Activated naive CD4-positive, alpha-beta T cell treated with Interleukin-2 at 50 U/mL for 16 hours (primary cell): ENCODE results near the gene PRKD2.
A peak's percentile ranks its signal among the peaks of the same experiment; 100 is the strongest.
"Not testable (repeated sequence)": the region's sequence is repeated elsewhere in the genome, so short reads cannot be mapped to it uniquely, and the experiment has no call there.

Experiments
- DNase-seq: peaks from one replicate; pipeline ENCODE4 v3.0.0-alpha.2; 2020

The PRKD2 gene

GRCh38 chr19:46717034-46717715 is at the start of gene PRKD2:
PRKD2 (minus strand) TSS chr19:46717114; CDS start chr19:46716370, 744 bp downstream.
- DNase-seq, result peak; percentile 92

GRCh38 chr19:46764817-46765291 is 47.9 kb upstream of the PRKD2 start:
- no peak for DNase-seq

GRCh38 chr19:46762245-46762890 is 45.5 kb upstream of the PRKD2 start:
- DNase-seq, result no peak

GRCh38 chr19:46761418-46761831 is 44.5 kb upstream of the PRKD2 start:
- DNase-seq, result no peak

GRCh38 chr19:46760897-46761296 is 44.0 kb upstream of the PRKD2 start:
- not testable (repeated sequence) for DNase-seq

- DNase-seq, result no peak
Observed at GRCh38 chr19:46760363-46760762, 43.4 kb upstream of the PRKD2 start.

DNA sequence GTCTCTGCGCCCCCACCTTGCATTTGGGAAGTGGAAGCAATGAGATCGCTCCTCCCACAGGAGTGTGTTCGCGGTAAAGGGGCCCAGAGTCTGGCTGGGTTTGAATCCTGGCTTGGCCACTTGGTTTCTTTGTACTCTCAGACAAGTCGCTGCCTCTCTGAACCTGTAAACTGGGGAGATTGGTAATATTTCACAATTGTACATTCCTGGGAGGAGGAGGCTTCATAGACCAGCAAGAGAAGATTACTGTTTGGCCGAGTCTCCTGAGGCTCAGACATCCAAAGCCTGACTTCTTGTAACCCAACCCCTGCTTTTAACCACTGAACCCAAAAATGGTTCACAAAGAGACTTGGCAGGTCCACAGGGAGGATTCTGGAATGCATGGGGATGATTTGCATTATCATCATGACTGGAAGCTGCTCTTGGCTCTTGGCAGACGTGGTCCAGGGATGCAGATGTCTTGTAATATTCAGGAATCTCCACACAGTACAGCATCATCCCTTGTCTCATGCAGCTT is 43.0 kb upstream of the PRKD2 start:
- DNase-seq, result no peak

DNA sequence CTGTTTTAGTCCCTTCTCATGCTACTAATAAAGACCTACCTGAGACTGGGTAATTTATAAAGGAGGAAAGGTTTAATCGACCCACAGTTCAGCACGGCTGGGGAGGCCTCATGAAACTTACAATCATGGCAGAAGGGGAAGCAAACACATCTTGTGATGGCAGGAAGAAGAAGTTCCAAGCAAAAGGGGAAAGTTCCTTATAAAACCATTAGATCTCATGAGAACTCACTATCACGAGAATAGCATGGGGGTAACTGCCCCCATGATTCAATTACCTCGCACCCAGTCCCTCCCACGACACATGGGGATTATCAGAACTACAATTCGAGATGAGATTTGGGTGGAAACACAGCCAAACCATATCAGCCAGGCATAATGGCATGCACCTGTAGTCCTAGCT is 42.3 kb upstream of the PRKD2 start:
- DNase-seq, result no peak

DNA sequence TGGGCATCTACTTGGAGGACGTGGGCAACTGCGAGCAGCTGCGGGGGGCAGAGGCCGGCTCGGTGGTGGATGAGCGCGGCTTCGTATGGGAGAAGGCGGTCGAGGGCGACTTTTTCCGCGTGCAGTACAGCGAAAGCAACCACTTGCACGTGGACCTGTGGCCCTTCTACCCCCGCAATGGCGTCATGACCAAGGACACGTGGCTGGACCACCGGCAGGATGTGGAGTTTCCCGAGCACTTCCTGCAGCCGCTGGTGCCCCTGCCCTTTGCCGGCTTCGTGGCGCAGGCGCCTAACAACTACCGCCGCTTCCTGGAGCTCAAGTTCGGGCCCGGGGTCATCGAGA is 39.6 kb upstream of the PRKD2 start:
- no peak for DNase-seq

DNA sequence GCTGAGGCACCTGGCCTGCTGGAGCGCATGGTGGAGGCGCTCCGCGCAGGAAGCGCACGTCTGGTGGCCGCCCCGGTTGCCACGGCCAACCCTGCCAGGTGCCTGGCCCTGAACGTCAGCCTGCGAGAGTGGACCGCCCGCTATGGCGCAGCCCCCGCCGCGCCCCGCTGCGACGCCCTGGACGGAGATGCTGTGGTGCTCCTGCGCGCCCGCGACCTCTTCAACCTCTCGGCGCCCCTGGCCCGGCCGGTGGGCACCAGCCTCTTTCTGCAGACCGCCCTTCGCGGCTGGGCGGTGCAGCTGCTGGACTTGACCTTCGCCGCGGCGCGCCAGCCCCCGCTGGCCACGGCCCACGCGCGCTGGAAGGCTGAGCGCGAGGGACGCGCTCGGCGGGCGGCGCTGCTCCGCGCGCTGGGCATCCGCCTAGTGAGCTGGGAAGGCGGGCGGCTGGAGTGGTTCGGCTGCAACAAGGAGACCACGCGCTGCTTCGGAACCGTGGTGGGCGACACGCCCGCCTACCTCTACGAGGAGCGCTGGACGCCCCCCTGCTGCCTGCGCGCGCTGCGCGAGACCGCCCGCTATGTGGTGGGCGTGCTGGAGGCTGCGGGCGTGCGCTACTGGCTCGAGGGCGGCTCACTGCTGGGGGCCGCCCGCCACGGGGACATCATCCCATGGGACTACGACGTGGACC is 39.1 kb upstream of the PRKD2 start:
- DNase-seq, result no peak

GRCh38 chr19:46755077-46755852 is 38.4 kb upstream of the PRKD2 start:
- no peak for DNase-seq

GRCh38 chr19:46753420-46754155 is 36.7 kb upstream of the PRKD2 start:
- peak; percentile 73 for DNase-seq

DNA sequence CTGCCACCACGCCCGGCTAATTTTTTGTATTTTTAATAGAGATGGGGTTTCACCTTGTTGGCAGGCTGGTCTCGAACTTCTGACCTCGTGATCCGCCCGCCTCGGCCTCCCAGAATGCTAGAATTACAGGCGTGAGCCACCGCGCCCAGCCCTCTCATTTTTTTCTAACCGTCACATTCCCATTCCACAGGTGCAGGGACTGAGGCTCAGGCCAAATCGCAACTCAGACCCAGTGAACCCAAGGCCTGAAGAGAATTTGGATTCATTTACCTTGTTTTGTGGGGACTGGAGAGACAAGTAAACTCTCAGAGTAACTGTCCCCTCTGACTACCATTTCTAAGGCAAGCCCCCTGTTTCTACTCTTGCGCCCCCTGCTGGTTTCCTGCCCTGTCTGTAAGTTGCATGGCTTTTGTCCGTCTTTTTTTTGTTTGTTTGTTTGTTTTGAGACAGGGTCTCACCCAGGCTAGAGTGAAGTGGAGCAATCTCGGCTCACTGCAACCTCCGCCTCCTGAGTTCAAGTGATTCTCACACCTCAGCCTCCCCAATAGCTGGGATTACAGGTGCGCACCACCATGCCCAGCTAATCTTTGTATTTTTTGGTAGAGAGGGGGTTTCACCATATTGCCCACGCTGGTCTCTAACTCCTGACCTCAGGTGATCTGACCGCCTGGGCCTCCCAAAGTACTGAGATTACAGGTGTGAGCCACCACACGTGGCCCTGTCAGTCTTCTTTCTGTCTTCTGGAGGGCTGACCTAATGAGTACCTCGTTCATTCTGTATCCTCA is 31.6 kb upstream of the PRKD2 start:
- DNase-seq, result peak; percentile 81

- peak; percentile 58 for DNase-seq
Observed at GRCh38 chr19:46746281-46747057, 29.6 kb upstream of the PRKD2 start, which contains the start of gene STRN4. STRN4 (minus strand) TSS chr19:46746450; CDS start chr19:46746430, 20 bp downstream.

DNA sequence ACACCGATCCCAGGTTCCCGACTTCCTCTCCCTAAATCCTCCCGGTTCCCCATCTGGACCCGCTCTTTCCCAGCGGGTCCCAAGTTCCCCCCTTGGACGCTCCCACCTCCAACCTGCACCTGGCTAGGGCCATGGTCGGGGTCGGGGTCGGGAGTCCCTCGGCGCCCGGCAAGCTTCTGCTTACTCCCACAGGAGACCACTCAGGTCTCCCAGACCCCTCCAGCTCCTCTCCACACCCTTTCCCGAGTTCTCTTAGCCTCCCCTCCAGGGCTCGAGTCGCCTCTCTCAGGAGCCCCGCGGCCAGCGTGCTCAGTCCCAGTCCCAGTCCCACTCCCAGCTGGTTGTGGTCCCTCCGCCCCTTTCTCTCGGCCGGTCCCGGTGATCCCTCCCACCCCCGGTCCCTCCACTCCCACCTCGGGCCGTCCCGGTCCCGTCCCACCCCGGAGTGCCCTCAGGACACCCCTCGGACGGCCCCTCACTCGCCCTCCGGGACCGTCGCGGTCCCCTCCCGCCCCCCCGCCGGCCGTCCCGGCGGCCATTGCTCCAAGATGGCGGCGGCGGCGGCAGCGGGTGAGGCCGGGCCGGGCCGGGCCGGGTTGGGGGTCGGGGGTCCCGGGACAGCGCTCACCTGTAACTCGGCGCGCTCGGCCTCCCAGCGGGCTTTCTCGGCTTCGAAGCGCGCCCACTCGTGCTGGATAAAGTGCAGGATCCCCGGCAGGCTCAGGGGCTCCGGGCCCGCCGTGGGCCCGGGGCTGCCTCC is 28.8 kb upstream of the PRKD2 start, which contains the start of gene FKRP:
Gene FKRP, plus strand, starts transcription at position 537 of the 760 bp plus-strand sequence. CDS start 9,394 bp downstream, outside the sequence.
- peak; percentile 47 for DNase-seq

DNA sequence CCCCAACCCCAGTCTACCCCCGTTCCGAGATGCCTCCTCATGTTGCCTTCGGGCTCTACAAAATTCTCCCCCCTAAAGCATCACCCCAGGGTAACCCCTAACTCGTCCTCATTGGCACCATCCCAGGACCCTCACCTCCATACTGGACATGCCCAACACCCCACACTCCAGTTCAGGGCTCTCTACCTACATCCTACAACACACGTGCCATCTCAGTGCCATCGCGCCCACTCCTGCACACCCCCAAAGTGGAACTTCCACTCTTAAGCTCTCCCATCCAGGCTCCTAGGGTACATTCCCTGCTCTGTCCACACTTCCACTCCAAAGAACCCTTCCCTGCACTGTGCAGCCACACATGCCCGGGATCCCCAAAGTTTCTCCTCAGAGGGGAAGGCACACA is 28.1 kb upstream of the PRKD2 start:
- no peak for DNase-seq

- no peak for DNase-seq
Observed at GRCh38 chr19:46744005-46744691, 27.2 kb upstream of the PRKD2 start.

- no peak for DNase-seq
Observed at GRCh38 chr19:46742926-46743480, 26.1 kb upstream of the PRKD2 start.

- no peak for DNase-seq
Observed at GRCh38 chr19:46741447-46741846, 24.5 kb upstream of the PRKD2 start.
